ENCODE data around the gene CYFIP2. TPM values are rescaled to one million over a fixed set of nuclear protein-coding genes. Genes with fewer than 3 reads are reported as not detected.

The CYFIP2 gene
- total and polyA plus RNA-seq, 7 donors: 0.61 to 8.3 (median 4.9) TPM

- H3K27me3 ChIP-seq (ENCODE audit: insufficient read depth in 3 of 3, low read length in 2 of 3): no peaks in the 10 kb centered on the region
- WGBS, 3 donors: 66 to 81% (median 74%) methylated on average over 7 of the region's 7 CpGs
- H3K4me3 ChIP-seq: no peak overlapping the region
- no peaks in the 10 kb centered on the region for H3K9me3 ChIP-seq
- ATAC-seq (no peak), DNase-seq (no peak)
- H3K27ac ChIP-seq: no peak overlapping the region
- H3K36me3 ChIP-seq (ENCODE audit: insufficient read depth in 1 of 2, low read depth in 1 of 2): peaks cover 0 to 4% of the 10 kb centered on the region in 2 donors
- no peak for TF ChIP-seq CTCF (IDR thresholded peaks at IDR 0.05)
- no peaks in the 10 kb centered on the region for H3K4me1 ChIP-seq
- intact Hi-C loops (cut with DNase I): loop anchor here (2.0 to 5.0 kb wide), 2 partner anchors 106 to 150 kb away; no protein-coding TSS in a partner anchor
Observed at GRCh38 chr5:157326440-157327005, 60.6 kb downstream of the CYFIP2 start.

DNA sequence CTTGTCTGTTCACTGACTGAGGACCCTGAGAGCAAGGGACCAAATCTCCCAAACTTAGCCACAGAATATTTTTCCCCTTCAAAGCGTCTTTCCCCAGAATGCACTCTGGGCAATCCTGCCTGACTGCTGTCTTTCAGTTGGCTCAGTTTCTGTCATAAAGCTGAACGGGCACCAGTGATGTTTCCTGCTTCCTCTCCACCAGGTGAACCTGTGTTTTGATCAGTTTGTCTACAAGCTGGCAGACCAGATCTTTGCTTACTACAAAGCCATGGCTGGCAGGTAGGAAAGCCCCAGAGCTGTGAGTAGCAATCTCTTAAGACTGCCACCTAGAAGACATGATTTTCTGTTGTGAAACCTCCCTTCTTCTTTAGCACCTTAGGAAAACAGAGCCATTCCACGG lies 61.8 kb downstream of the CYFIP2 start:
- WGBS, 3 donors: 61 to 66% (median 63%) methylated on average over 3 of the region's 3 CpGs
- no peaks in the 10 kb centered on the region for H3K27me3 ChIP-seq (ENCODE audit: insufficient read depth in 3 of 3, low read length in 2 of 3)
- DNase-seq (no peak), ATAC-seq (no peak)
- peaks cover 0 to 4% of the 10 kb centered on the region in 2 donors for H3K36me3 ChIP-seq (ENCODE audit: insufficient read depth in 1 of 2, low read depth in 1 of 2)
- H3K9me3 ChIP-seq: no peaks in the 10 kb centered on the region
- intact Hi-C loops (cut with DNase I): loop anchor here (1.0 to 5.0 kb wide), 4 partner anchors 105 to 415 kb away; partner anchors contain the start of gene LSM11 (in 1 of the 2)
- TF ChIP-seq CTCF (IDR thresholded peaks at IDR 0.05): no peak
- H3K4me1 ChIP-seq: no peaks in the 10 kb centered on the region
- H3K4me3 ChIP-seq: no peak overlapping the region
- H3K27ac ChIP-seq: no peak overlapping the region

DNA sequence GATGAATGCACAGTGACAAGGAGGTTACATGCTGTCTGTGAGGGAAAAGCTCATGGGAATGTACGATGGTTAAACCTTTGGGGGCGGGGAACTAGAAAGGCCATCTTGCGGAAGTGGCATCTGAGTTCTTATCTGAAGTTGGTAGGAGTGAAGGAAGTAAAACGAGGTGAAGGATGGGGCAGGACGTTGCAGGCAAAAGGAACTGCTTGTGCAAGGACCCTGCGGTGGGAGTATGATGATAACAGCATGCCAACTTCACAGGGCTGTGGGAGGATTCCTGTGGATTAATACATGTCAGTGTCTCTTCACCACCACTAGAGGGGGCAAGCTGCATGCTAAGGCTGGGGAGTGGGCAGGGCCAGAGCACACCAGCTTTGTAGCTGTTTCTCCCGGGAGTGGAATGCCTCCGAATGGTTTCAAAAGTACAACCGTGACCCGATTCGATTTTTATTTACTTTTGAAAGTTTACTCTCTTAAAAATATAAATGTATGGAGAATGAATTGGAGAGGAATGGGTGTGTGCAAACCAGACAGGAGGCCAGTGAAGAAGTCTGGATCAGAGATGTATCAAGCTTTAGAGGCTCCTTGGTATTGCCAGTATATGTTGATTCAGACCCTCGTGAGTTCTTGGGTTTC lies 62.5 kb downstream of the CYFIP2 start:
- peak; percentile 35 to 69 for DNase-seq
- Histone ChIP-seq H3K27ac (no peak overlapping the region), H3K36me3 (ENCODE audit: insufficient read depth in 1 of 2, low read depth in 1 of 2) (peaks cover 0 to 4% of the 10 kb centered on the region in 2 donors), H3K4me1 (no peaks in the 10 kb centered on the region), H3K27me3 (ENCODE audit: insufficient read depth in 3 of 3, low read length in 2 of 3) (no peaks in the 10 kb centered on the region), H3K9me3 (no peaks in the 10 kb centered on the region), H3K4me3 (peak overlapping the region; percentile 3)
- TF ChIP-seq CTCF (IDR thresholded peaks at IDR 0.05): peak; percentile 90
- ATAC-seq: peak; percentile 90 to 99 (median 95)
- WGBS, 3 donors: 21 to 24% (median 22%) methylated on average over 12 of the region's 12 CpGs
- intact Hi-C loops (cut with DNase I): loop anchor here in 1 of 2 donors (1.0 to 5.0 kb wide), 4 partner anchors 104 to 414 kb away; partner anchors contain the start of gene LSM11

GRCh38 chr5:157331807-157332206 lies 65.9 kb downstream of the CYFIP2 start:
- Histone ChIP-seq H3K4me1 (no peaks in the 10 kb centered on the region), H3K4me3 (no peak overlapping the region), H3K9me3 (no peaks in the 10 kb centered on the region), H3K27ac (no peak overlapping the region), H3K36me3 (ENCODE audit: insufficient read depth in 1 of 2, low read depth in 1 of 2) (no peaks in the 10 kb centered on the region), H3K27me3 (ENCODE audit: insufficient read depth in 3 of 3, low read length in 2 of 3) (no peaks in the 10 kb centered on the region)
- no peak for DNase-seq
- intact Hi-C loops (cut with DNase I): no loop called here
- no peak for ATAC-seq
- no peak for TF ChIP-seq CTCF (IDR thresholded peaks at IDR 0.05)
- 60 to 84% (median 80%) methylated on average over 3 of the region's 3 CpGs for WGBS, 3 donors
